C4-2B (cell line): ENCODE results near the gene GNAL.
"Not testable (repeated sequence)": the region's sequence is repeated elsewhere in the genome, so short reads cannot be mapped to it uniquely, and the experiment has no call there.

Experiments
- H3K27ac ChIP-seq: fragments of 450-650 bp; 2 replicates; pipeline ENCODE4 v1.5.1; 2017
- CTCF ChIP-seq: fragments of 450-650 bp; conservative IDR thresholded peaks from 2 replicates; pipeline ENCODE4 v1.5.1; 2017; ENCODE audit warnings: mild to moderate bottlenecking
- ZFX ChIP-seq: fragments of 450-650 bp; IDR thresholded peaks from 2 replicates; pipeline ENCODE4 v1.6.1; 2017

GNAL gene

DNA sequence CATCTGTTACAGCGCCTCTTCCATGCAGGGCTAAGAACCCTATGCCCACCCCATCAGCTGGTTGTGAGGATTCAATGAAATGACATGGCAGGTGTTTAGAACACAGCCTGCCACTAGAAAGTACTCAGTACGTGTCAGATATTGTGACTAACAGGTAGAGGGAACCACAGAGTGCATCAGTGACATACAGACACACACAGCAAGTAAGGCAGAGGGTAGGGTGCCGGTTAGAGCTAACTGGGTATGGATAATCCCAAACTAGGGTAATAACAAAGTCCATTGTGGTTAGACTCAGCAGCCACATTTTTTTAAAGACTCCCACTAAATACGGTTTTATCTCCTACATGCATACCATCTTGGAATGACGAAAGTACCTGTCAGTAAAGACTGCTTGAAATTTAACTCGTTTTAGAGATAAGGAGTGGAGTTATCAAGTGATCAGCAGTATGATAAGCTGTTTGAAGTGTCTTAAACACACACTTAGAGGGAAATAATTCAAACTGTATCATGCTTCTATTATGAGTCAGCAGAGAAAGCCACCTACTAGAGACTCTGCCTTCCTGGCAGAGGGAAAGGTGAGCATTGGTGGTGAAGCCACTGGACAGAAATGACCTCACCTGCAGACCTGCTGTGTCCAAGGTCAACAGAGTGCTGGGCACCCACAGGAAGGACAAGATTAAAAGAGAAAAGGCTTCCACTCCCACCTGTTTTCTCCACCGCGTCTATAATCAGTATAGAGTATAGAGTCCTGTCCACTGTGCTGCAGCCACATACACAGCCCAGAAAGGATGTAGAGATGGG lies 198.5 kb downstream of the GNAL start:
- TF ChIP-seq CTCF (no peak), ZFX (no peak)
- no peak overlapping the region for H3K27ac ChIP-seq

GRCh38 chr18:11888726-11889125 lies 199.7 kb downstream of the GNAL start:
- no peak for TF ChIP-seq CTCF
- TF ChIP-seq ZFX, result no peak

DNA sequence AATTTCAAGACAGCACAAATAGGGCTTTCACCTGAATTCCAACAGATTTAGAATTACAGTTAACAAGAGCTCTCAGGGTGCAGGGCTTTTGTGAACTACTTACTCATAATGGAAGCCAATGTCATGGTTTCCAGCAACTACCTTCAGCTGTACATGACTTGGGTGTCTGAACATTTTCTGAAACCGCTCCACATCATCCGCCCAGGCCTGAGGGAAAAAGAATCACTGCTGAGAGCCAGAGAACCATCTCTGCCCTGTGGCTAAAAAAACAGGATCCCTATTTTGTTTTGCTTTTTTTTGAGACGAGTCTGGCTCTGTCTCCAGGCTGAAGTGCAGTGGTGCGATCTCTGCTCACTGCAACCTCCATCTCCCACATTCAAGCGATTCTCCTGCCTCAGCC lies 200.2 kb downstream of the GNAL start:
- H3K27ac ChIP-seq, result no peak overlapping the region

More at GRCh38 chr18:11888726-11889125, 199.7 kb downstream of the GNAL start:
- no peak overlapping the region for H3K27ac ChIP-seq

GRCh38 chr18:11891737-11892136 lies 202.7 kb downstream of the GNAL start:
- no peak for TF ChIP-seq ZFX
- no peak for TF ChIP-seq CTCF
- no peak overlapping the region for H3K27ac ChIP-seq

More for the DNA sequence above, 200.2 kb downstream of the GNAL start:
- TF ChIP-seq CTCF (no peak), ZFX (no peak)

DNA sequence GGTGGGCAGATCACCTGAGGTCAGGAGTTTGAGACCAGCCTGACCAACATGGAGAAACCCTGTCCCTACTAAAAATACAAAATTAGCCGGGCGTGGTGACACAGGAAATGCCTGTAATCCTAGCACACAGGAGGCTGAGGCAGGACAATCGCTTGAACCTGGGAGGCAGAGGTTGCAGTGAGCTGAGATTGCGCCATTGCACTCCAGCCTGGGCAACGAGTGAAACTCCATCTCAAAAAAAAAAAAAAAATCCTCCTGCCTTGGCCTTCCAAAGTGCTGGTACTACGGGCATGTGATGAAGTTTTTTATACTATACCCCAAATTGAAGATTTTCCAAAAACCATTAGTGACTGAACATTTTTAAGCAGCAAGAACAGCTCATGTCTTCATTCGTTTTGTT lies 203.4 kb downstream of the GNAL start:
- not testable (repeated sequence) for H3K27ac ChIP-seq

- no peak for TF ChIP-seq CTCF
- TF ChIP-seq ZFX, result no peak
- no peak overlapping the region for H3K27ac ChIP-seq
Observed at GRCh38 chr18:11897781-11898180, 208.7 kb downstream of the GNAL start.

GRCh38 chr18:11899063-11899462 lies 210.0 kb downstream of the GNAL start:
- H3K27ac ChIP-seq, result no peak overlapping the region
- TF ChIP-seq CTCF, result no peak
- TF ChIP-seq ZFX, result no peak
